GM21447 (cell line): ENCODE data around the gene SCN8A.

Experiments
- ATAC-seq: cut with Tn5 transposase; IDR thresholded peaks from one replicate; pipeline ENCODE4 v1.9.1; 2021; ENCODE audit not compliant: unreplicated experiment

The SCN8A gene

DNA sequence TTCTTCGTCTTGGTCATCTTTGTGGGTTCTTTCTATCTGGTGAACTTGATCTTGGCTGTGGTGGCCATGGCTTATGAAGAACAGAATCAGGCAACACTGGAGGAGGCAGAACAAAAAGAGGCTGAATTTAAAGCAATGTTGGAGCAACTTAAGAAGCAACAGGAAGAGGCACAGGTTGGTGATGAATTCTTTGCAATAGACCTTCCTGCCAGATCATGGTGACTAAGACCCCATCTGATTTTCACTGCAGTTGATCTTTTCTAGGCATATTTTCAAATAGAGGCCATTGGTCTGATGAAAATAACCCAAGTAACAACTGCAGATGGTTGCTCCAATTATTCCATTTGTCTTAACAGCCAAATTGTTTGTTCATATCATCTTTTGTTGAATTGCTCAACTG lies 114.4 kb downstream of the SCN8A start:
- ATAC-seq: no peak

DNA sequence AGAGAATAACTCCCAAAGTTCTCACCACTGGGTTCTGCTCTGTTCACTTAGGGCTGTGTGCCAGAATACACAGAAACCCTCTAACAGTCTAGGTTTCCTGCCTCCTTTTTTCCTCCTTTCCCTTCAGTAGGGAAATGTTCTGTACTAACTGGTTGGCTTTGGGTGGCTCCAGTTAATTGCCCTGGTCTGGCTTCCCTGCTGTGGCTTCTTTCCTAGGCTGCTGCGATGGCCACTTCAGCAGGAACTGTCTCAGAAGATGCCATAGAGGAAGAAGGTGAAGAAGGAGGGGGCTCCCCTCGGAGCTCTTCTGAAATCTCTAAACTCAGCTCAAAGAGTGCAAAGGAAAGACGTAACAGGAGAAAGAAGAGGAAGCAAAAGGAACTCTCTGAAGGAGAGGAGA lies 115.2 kb downstream of the SCN8A start:
- no peak for ATAC-seq

DNA sequence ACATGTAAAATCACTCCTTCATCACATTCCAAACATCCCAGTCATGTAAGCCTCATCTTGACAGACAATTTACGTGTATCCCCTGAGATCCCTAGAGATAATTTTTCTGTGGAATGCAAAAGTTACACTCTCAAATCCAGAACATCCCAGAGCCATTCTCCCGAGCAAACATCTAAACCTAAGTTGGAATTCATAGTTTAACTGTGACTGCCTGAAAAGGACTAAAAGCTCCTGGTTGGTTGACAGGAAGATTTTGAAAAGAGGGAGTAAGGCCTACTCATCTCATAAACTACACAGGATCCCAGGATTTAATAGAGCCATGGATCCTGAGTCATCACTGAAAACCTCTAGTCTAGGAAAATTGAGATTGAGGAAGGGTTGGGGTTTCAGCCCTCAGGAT lies 123.6 kb downstream of the SCN8A start:
- no peak for ATAC-seq

DNA sequence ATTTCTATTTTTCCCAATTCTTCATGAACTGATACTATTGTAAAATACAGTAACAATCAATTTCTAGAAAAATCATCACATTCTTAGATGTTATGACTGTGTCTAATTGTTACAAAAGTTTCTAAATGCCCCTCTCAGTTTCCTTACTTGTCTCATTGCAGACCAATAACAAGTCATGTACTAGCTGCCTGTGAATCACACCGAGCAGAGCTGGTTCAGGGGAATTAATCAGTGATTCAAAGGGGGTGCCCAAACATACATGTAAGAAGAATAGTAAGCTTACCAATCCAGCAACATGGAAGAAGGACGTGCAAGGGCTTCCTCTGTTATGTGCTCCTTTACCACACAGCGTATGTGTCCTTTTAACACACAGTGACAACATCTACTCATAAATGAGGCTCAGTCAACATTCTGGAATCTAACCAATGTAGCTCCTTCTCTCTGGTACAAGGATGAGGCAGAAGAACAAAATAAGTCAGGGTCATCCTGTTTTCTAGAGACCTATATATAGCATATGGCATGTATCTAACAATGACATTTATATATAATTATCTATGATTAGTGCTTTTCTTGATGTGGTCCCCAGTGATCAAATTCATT lies 126.4 kb downstream of the SCN8A start:
- ATAC-seq: no peak

DNA sequence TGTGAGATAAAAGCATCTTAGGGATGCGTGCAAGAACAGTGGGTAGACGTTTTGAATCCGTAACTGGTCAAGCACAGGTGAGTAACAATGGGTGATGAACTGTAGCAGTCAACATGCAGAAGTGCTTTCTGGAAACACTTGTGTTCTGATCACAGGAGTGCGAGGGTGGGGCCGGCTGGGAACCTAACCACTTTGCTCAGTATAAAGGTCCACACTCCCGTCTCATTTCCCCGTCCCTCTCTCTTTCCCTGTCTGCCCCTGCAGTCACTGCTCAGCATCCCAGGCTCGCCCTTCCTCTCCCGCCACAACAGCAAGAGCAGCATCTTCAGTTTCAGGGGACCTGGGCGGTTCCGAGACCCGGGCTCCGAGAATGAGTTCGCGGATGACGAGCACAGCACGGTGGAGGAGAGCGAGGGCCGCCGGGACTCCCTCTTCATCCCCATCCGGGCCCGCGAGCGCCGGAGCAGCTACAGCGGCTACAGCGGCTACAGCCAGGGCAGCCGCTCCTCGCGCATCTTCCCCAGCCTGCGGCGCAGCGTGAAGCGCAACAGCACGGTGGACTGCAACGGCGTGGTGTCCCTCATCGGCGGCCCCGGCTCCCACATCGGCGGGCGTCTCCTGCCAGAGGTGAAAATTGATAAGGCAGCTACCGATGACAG lies 130.4 kb downstream of the SCN8A start:
- no peak for ATAC-seq

DNA sequence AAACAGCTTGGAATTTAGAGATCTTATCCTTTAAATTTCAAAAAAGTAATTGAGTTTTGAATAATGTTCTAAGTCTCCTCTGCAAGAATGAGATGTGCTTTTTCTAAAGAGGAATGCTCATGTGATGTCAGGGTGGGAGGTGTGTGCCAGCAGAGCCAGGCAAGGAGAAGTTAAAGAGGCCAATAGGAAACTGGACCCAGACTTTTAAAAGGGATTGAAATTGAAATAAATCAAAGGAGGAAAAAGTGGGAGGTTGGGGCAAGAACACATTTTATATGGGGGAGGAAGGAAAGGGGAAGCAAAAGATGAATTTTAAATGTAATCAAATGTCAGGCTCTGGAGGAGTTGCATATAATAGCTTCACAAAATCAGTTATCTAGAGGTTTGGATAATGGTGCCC lies 131.4 kb downstream of the SCN8A start:
- ATAC-seq: no peak

DNA sequence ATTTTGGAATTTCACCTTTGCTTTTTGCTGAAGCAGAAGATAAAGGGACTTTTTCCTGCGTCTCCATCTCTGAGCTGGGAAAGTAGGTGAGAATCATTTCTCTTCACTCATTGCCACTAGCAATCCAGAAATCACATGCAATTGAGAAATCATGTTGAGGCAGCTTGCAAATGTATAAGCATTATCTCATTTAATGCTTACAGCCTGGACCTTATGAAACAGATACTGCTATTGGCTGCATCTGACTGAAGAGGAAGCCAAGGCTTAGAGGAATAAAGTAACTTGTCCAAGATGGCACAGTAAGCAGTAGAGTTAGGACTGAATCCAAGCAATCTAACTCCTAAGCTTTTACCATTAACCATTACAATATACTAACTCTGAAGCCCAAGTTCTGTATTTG lies 135.1 kb downstream of the SCN8A start:
- ATAC-seq: no peak

DNA sequence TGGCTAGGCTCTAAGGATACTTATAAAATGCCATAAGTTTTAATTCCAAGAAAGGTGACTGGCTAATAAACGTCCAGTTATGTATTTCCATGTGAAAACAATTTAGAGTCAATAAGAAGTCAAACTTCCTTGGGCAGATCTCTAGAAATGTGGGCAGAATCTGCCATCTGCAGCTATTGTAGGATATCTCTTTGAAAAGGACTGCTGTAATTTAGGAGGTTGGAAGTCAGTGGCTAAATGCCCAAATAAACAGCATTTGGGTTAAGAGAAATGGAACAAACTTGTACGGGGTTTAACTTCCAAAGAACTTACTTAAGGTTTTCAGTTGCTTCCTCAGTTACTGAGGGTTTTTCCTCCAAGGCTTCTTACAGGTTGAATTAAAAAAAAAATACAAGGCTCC lies 135.9 kb downstream of the SCN8A start:
- ATAC-seq: no peak

DNA sequence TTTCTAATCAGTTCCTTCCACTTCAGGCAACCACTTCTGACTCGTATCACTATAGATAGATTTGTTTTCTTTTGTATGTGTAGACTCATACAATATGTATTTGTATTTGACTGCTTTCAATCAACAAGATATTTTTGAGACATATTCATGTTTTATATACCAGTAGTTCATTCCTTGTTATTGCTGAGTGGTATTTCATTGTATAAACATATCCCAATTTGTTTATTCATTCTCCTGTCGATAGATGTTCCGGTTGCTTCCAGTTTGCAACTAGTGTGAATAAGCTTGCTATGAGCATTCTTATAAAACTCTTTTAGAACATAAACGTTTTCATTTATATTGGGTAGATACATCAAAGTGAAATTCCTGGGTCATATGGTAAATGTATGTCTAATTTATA lies 138.3 kb downstream of the SCN8A start:
- no peak for ATAC-seq

DNA sequence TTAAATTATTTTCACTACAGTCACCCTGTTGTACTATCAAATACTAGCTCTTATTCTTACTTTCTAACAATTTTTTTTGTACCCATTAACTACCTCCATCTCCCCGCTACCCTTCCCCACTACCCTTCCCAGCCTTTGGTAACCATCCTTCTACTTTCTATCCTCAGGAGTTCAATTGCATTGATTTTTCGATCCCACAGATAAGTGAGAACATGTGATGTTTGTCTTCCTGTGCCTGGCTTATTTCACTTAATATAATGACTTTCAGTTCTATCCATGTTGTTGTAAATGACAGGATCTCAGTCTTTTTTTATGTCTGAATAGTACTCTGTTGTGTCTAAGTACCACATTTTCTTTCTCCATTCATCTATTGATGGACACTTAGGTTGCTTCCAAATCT lies 139.7 kb downstream of the SCN8A start:
- ATAC-seq: no peak

DNA sequence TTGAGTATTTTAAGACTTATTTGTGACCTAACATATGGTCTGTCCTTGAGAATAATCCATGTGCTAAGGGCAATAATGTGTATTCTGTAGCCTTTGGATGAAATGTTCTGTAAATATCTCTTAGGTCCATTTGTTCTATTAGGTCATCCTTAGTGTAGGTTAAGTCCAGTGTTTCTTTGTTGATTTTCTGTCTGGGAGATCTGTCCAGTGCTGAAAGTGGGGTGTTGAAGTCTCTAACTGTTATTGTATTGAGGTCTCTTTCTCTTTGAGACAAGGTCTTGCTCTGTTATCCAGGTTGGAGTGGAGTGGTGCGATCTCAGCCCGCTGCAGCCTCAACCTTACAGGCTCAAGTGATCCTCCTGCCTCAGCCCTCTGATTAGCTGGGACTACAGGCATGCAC lies 149.5 kb downstream of the SCN8A start:
- ATAC-seq: no peak

DNA sequence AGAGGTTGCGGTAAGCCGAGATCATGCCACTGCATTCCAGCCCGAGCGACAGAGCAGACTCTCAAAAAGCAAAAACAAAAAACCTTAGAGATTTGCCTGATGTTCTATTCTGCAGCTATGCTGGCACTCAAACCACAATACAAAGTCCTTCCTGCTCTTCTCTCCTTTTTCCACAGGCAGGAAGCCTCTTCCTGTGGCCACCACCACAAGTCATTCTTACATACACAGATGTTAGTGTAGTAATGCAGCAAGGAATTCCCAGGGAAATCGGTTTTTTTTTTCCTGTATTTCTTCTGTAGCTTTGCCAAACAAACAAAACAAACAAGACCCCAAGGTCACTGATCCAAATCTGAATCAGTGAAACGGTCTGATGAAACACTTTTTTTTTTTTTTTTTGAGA lies 153.2 kb downstream of the SCN8A start:
- ATAC-seq: no peak

DNA sequence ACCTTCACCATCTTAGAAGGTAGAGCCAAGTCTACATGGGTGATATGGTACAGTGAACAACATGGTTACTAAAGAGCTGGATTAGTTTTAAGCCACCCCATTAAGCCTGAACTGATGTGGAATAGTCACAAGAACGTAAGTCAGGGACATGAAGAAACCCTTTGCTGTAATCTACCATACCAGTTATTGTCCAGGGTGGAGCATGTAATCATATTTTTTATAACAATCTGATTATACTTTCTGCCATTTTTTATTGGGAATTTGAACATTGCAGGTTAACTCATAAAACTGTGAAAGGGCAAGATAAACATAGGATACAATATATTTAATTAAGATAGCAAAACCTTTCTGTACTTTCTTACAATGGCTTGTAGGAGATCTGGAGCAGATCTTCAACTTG lies 153.9 kb downstream of the SCN8A start:
- no peak for ATAC-seq

DNA sequence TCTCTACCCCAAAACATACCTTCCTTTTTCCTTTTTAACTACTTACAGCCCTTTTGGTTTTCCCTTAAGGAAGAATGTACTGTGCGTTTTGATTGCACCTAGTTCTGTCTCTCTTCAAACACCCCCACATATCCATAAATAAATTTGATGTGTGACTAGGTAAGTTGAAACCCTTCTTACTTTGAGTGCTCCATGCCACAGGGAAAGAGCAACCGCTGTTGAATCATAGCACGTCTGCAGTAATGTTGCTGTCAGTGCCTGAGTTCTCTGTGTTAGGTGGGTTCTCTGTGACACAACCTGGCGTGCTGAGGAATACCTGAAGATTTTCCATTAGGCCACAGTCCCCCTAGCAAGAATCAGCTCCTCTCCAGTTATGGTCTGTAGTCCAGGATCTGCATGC lies 155.4 kb downstream of the SCN8A start:
- ATAC-seq: no peak

DNA sequence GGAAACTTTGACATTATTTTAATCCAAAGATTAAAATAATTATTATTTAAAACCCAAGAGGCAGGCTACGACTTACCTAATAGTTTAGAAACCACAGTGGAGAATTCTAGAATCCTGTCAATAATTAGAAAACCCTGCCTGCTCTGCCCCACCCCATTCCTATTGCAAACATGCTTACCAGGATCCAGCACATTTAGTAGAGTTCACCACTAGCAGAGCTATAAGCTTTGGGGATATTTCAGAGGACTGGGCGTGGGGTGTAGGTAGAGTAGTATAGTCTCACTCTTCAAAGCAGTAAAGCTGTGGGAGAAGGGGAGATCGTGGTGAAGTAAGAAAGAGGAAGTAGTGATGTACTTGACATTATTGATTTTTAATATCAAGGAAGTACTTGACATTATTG lies 157.2 kb downstream of the SCN8A start:
- no peak for ATAC-seq

DNA sequence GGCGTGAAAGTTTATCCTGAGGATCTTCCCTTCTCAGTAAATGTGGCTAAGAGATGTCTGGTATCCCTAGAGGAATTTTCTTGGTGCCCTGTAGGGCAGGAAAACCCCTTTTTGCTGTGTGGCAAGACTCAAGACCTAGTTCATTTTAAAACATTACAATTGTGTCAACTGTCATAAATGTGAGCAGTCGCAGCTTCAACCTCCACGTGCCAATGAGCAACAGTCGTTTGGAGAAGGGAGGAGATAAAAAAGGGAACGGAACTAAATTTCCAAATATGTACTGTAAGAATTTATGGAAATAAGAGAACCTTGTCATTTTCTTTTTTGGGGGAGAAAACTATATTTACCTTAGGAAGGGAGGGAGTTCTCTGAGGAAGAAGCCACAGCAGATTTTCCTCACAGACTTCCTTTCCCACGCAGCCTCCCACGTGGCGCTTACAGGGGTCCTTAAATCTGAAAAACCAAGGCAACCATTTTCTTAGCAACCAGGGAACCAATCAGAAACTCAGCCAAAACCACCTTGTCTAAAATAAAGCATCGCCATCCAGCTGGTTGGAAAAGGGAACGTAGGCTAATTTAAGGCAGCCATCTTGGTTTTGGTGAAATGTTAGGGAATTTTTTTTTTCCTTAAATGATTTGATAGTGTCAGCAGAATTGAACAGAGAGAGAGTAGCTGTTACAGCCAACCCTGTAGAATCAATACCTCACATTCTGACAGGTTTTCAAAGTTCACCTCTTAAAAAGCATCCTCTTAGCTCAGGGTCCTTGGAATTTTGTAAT lies 158.4 kb downstream of the SCN8A start:
- no peak for ATAC-seq

DNA sequence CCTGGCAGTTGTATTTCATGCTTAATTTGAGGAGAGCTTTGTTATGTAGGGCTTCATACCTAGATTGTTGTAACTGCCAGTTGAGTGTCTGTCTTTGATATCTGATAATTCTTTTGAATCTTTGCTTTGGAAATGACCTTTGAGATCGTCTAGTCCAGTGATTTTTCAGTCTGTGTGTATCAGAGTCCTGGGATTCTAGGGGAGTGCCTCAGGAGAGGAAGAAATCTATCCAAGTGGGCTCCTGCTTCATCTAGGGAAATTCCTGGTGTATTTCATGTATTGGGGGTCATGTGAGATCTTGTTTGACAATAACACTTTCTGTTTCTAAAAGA lies 158.9 kb downstream of the SCN8A start:
- ATAC-seq: no peak

DNA sequence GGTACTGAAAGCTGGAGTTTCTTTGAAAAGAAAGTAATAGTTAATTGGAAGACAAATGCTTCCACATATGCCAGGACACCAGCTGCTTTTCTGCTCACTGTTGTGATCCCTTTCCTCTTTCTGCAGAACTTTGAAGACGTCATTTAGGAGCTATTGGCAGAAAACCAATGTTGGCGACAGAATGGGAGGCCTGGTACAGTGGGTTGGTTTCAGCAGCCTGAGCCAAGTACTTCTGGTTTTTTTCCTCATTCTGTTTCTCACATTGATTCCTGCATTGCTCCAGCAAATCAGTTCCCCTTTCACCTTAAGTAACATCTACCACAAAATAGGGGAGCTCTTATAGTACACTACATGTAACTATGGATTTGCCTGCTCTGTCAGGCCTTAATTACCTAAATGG lies 160.6 kb downstream of the SCN8A start:
- no peak for ATAC-seq

DNA sequence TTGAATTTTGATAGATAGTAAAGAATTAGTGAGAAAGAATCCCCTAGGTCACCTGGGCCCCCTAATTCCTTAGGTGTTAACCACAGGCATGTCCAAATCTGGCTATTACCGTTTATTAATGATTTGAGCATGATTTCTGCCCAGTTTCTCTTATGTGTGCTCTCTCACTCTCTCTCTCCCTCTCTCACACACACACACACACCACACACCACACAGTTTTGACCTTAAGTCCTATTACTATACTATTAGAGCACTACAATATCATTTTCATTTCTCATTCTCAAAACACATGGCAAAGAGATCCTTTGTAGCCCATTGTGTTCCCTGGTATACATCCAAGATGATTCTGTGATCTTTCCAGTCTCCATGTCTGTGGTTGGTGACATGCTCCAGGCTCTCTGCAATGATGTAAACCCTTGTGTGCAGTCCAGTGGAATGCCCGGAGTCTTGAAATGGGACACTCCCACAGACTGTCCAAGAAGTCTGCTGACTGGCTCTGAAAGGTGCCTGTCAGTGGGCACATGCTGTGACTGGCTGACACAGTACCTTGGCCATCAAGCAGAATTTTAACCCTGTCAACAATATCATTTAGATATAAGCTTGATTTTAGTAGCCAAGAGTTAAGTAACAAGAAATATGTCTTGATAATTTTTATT lies 161.3 kb downstream of the SCN8A start:
- ATAC-seq: no peak

DNA sequence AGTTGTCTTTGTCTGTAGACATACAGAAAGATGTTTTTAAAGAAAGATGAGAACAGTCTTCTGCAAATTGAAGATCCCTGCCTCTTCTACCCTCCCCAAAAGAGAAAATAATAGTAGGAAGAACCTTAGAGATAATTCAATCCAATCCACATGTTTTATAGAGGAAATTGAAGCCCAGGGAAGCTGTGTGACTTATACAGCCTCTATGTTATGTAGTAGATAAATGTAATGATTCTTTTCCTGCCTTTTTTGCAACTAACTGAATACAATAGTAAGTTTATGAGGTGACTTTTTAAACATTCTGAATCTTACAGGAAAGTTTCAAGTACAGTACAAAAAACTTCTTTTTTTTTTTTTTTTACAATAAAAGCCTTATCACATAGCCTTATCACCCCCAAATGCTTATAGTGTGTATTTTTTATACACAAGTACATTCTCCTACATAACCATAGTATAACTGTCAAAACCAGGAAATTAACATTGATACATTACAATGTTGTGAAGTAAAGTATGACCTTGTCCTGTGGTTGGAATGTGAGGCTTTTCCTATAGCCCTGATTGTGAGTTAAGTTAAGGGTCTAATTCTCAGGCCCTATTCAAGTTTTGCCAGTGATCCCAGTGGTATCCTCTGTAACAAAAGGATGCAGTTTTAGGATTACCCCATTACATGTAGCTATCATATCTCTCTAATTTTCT lies 163.1 kb downstream of the SCN8A start:
- ATAC-seq: no peak

DNA sequence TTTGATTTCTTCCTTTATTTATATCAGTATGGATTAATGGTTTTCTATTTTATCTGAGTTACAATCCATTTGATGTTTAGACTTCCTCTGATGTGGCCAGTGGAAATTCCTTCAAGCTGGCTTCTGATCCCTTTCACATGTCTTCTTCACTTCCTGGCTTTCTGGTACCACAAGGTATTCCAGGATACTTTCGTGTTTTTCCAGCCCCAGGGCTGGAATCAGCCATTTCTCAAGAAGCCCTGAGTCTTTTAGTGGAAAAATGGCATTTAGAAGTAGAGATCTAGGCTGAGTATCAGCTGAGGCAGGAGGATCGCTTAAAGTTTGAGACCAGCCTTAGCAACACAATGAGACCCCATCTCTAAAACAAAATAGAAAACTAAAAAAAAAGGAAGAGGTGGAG lies 164.2 kb downstream of the SCN8A start:
- ATAC-seq: no peak

DNA sequence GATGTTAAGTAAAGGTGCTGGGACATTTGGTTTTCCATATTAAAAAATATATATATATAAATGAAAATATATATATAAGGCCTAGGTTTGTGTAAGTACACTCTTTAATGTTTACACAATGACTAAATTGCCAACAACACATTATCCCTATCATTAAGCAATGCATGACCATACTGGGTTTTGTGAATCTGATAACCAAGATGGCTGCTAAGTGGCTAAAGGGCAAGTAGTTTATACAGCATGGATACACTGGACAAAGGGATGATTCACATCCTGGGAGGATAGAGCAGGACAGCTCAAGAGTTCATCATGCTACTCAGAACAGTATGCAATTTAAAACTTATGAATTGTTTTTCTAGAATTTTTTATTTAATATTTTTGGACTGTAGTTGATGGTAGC lies 168.1 kb downstream of the SCN8A start:
- ATAC-seq: no peak
